ENCODE measurements around the gene AHNAK2.
"Not testable (repeated sequence)": the region's sequence is repeated elsewhere in the genome, so short reads cannot be mapped to it uniquely, and the experiment has no call there.

Gene AHNAK2

DNA sequence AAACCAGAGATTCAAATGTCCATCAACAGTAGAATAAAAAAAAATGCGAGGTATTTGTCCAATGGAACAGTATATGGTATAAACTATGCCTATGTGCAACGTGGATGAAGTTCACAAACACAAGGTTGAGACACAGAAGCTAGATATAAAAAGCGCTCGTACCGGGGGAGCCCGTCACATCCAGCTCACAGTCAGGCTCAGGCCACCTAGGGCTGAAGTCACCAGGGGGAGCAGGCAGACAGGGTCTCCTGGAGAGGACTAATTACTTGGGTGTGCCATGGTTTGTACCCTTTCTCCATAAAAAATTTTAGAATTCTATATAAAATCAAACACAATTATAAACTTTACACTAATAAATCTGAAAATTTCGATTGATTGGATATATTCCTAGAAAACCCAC, 13.6 kb downstream of the AHNAK2 start:
- no peak overlapping the region for H3K4me3 Mint-ChIP-seq
- DNase-seq (no peak), ATAC-seq (no peak)
- H3K27ac Mint-ChIP-seq = no peak overlapping the region
- no peaks in the 10 kb centered on the region for H3K36me3 Mint-ChIP-seq (ENCODE audit: low read depth)
- peaks cover 16% of the 10 kb centered on the region for H3K27me3 Mint-ChIP-seq
- no peaks in the 10 kb centered on the region for H3K4me1 Mint-ChIP-seq
- H3K9me3 Mint-ChIP-seq = no peaks in the 10 kb centered on the region

DNA sequence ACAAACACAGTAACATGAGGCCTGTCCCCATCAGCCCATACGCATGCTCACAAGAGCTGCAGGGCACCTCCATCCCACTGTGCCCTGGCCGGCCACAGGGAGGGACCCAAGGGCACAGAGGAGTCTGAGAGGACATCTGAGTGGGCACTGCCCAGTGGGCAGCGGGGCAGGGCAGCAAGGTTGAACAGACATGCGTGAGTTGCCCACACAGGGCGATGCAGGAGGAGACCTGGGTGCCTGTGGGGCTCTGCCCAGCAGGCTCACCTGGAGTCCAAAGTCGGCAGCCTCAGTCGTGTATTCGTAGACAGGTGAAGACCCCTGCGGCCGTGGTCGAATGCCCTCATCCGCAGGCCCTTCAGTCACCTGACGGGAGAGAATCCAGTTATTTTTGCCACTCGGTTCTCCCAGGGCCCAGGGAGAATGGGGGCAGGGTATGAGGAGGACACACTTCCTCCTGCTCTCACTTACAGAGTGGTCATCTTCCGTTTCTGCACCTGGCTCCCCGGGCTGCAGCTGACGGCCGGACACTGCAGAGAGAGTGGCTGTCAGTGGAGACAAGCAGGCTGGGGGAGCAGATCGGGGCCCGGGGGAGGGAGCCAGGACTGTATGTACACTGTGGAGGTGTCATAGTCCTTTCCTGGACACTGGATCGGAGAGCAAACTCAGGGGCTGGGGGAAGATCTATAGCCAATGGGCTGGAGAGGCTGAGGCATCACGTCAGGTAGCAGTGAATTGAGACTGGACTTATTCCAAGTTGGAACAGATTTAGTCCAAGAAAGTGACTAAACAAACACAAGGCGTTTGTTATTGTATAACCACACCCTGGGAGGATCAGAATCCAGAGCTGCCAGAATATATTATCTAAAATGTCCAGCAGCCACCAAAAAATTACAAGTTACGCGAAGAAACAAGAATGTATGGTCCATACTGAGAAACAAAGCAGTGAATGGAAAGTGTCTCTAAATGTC, 20.7 kb downstream of the AHNAK2 start:
- Mint-ChIP-seq H3K27ac (no peak overlapping the region), H3K4me1 (no peaks in the 10 kb centered on the region), H3K27me3 (peaks cover 9% of the 10 kb centered on the region), H3K4me3 (no peak overlapping the region), H3K36me3 (ENCODE audit: low read depth) (no peaks in the 10 kb centered on the region), H3K9me3 (no peaks in the 10 kb centered on the region)
- ATAC-seq (no peak), DNase-seq (no peak)

DNA sequence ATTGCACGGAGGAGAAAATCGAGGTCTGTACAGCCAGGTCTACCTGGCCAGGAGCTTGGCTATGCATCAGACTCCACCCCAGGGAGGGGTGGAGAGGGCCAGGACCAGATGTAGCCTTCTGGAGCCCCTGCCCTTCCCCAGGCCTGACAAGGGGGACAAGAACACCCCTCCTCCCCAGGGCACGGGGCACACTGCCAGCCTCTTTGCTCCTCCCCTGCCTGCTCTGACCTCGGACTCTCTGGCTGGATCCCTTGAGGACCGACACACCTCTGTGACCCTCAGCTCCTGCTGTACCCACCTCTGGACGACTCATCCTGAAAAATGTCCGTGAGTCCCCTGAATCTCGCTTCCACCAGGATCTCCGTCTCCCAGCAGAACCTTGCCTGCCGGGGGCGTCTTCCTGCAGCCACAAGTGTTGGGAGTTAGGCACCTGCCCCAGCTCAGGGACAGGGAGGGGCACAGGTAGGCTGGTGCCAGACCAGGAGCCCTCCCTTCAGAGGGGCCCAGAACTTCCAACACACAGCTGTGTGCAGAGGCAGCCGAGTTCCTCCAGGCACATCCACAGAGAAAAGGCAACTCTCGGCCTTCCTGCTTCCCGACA, 21.8 kb downstream of the AHNAK2 start:
- ATAC-seq = no peak
- H3K4me3 Mint-ChIP-seq = no peak overlapping the region
- no peaks in the 10 kb centered on the region for H3K36me3 Mint-ChIP-seq (ENCODE audit: low read depth)

DNA sequence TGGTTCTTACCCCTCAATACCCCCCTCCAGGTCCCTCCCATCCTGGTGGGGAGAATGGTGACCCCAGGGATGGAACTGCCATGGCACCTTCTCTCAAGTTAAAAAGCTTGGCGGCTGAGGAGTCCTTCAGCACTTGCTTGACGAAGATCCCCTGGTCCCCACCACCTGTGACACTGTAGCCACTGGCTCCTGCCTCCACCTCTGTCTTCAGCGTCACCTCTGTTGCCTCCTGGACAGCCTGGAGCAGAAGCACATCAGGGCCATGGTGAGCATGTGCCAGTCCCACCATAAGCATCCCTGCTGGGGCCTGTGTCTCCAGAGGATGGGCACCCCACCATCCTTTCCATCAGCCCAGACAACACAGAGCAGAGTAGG, 22.8 kb downstream of the AHNAK2 start:
- Mint-ChIP-seq H3K27ac (no peak overlapping the region), H3K4me3 (no peak overlapping the region), H3K27me3 (peaks cover 9% of the 10 kb centered on the region)

More for the DNA sequence above, 21.8 kb downstream of the AHNAK2 start:
- H3K27me3 Mint-ChIP-seq = peaks cover 9% of the 10 kb centered on the region
- H3K4me1 Mint-ChIP-seq = no peaks in the 10 kb centered on the region
- no peaks in the 10 kb centered on the region for H3K9me3 Mint-ChIP-seq
- no peak for DNase-seq
- H3K27ac Mint-ChIP-seq = no peak overlapping the region

DNA sequence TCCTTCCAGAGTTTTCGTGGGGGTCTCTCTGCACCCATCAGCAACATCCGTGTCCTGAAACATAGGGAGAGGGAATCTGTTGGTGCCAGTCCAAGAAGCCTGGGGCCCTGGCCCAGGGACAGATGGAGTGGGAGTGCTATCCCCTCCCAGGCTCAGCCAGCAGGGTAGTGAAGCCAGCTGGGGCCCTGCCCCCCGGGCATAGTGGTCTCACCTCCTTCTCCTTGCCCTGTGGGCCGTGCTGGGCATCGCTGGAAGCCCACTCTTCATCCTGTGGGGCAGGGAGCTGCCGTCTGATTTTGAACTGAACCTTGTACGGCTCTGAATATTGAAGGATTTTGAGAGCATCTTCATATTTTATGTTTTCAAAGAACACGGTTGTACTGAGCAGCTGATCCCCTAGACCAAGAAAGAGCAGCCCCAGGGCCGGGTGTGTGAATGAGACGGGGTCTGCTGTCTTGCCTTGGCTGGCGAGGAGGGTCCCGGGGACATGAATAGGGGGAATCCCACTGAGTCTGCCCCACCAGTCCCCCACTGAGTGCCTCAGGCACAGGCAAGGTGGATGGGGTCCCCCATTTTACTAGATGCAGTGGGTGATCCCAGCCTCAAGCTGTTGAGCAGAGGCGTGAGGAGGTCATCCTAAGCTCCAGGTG, 23.3 kb downstream of the AHNAK2 start:
- ATAC-seq (no peak), DNase-seq (no peak)
- H3K4me1 Mint-ChIP-seq = no peaks in the 10 kb centered on the region
- H3K27ac Mint-ChIP-seq = no peak overlapping the region
- H3K27me3 Mint-ChIP-seq = peaks cover 9% of the 10 kb centered on the region
- no peaks in the 10 kb centered on the region for H3K36me3 Mint-ChIP-seq (ENCODE audit: low read depth)
- no peak overlapping the region for H3K4me3 Mint-ChIP-seq
- no peaks in the 10 kb centered on the region for H3K9me3 Mint-ChIP-seq

More for the DNA sequence above, 22.8 kb downstream of the AHNAK2 start:
- DNase-seq = no peak
- Mint-ChIP-seq H3K36me3 (ENCODE audit: low read depth) (no peaks in the 10 kb centered on the region), H3K4me1 (no peaks in the 10 kb centered on the region), H3K9me3 (no peaks in the 10 kb centered on the region)
- no peak for ATAC-seq

DNA sequence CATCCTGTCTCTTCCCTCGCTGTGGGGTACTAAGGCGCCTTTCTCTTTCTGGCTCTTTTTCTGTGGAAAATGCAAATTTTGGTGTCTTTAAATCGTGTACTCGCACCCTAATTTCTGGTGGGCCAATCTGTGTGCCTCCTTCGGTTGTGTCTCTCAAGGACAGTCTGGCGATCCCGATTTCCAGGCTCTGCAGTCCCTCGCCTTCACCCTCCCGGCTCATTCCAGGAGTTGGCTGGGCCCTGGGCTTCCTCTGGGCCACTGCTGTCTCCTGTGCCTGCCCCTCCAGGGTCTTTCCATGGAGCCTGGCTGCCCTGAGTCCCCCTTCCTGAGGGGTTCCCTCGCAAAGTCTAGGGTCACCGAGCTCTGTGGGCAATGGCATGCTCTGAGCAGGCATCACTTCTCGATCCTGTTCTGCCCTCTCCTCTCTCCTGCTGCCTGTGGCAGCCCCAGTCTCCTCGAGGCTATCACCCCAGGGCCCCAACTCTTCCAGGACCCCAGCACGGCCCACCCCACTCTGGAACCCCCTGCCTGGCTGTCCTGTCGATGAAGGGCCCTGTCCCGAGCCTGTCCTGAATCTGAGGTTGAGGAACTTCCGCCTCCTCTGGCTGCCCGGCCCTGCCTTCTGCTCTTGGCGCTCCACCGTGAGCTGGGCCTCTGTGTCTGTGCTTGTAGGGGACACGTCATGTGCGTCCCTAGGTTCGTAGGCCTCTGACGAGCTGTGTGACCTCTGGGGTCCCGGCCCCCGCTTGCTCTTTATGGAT, 24.1 kb downstream of the AHNAK2 start:
- DNase-seq (no peak), ATAC-seq (no peak)
- Mint-ChIP-seq H3K9me3 (no peaks in the 10 kb centered on the region), H3K27me3 (peaks cover 9% of the 10 kb centered on the region), H3K4me1 (no peaks in the 10 kb centered on the region), H3K36me3 (ENCODE audit: low read depth) (no peaks in the 10 kb centered on the region), H3K4me3 (no peak overlapping the region), H3K27ac (no peak overlapping the region)

DNA sequence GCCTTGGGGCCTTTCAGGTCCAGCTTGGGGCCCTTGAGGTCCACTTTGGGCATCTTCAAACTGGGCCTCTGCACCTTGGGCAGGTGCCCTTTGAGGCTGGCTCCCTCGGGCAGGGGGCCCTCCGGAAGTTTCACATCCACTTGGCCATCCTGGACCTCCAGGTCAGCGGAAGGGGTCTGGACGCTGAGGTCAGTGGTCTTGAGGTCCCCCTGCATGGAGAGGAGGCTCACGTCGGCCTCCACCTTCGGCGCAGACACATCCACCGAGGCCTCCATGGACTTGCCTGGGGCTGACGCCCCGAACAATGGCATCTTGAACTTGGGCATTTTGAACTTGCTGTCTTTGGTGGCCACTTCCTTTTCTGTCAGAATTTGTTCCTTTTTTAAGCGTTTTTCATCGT, 25.1 kb downstream of the AHNAK2 start:
- no peak overlapping the region for H3K4me3 Mint-ChIP-seq
- no peaks in the 10 kb centered on the region for H3K36me3 Mint-ChIP-seq (ENCODE audit: low read depth)
- no peaks in the 10 kb centered on the region for H3K4me1 Mint-ChIP-seq
- peaks cover 9% of the 10 kb centered on the region for H3K27me3 Mint-ChIP-seq
- H3K9me3 Mint-ChIP-seq = no peaks in the 10 kb centered on the region
- H3K27ac Mint-ChIP-seq = no peak overlapping the region
- DNase-seq (no peak), ATAC-seq (no peak)

DNA sequence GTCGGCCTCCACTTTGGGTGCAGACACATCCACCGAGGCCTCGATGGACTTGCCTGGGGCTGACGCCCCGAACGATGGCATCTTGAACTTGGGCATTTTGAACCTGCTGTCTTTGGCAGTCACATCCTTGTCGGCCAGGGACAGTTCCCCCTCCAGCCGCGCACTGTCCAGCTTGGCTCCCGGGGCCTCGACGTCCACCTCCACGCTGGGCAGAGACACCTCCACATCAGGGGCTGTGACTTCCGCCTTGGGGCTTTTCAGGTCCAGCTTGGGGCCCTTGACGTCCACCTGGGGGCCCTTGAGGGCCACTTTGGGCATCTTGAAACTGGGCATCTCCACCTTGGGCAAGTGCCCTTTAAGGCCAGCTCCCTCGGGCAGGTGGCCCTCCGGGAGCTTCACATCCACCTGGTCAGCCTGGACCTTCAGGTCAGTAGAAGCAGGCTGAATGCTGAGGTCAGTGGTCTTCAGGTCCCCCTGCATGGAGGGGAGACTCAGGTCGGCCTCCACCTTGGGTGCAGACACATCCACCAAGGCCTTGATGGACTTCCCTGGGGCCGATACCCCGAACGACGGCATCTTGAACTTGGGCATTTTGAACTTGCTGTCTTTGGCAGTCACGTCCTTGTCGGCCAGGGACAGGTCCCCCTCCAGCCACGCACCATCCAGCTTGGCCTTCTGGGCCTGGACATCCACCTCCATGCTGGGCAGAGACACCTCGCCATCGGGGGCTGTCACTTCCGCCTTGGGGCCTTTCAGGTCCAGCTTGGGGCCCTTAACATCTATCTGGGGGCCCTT, 26.1 kb downstream of the AHNAK2 start:
- not testable (repeated sequence) for H3K4me1 Mint-ChIP-seq; DNase-seq; H3K9me3 Mint-ChIP-seq; H3K36me3 Mint-ChIP-seq (ENCODE audit: low read depth); H3K4me3 Mint-ChIP-seq; ATAC-seq; H3K27ac Mint-ChIP-seq; H3K27me3 Mint-ChIP-seq

DNA sequence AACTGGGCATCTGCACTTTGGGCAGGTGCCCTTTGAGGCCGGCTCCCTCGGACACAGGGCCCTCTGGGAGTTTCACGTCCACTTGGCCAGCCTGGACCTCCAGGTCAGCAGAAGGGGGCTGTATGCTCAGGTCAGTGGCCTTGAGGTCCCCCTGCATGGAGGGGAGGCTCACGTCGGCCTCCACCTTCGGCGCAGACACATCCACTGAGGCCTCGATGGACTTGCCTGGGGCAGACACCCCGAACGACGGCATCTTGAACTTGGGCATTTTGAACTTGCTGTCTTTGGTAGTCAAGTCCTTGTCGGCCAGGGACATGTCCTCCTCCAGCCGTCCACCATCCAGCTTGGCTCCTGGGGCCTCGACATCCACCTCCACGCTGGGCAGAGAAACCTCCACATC, 27.5 kb downstream of the AHNAK2 start:
- not testable (repeated sequence) for H3K4me3 Mint-ChIP-seq; H3K4me1 Mint-ChIP-seq; H3K9me3 Mint-ChIP-seq; ATAC-seq; DNase-seq; H3K27me3 Mint-ChIP-seq; H3K36me3 Mint-ChIP-seq (ENCODE audit: low read depth); H3K27ac Mint-ChIP-seq

DNA sequence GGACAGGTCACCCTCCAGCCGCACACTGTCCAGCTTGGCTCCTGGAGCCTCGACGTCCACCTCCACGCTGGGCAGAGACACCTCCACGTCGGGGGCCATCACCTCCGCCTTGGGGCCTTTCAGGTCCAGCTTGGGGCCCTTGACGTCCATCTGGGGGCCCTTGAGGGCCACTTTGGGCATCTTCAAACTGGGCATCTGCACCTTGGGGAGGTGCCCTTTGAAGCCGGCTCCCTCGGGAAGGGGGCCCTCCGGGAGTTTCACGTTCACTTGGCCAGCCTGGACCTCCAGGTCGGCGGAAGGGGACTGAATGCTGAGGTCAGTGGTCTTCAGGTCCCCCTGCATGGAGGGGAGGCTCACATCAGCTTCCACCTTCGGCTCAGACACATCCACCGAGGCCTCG, 28.2 kb downstream of the AHNAK2 start:
- no peaks in the 10 kb centered on the region for H3K9me3 Mint-ChIP-seq
- no peaks in the 10 kb centered on the region for H3K36me3 Mint-ChIP-seq (ENCODE audit: low read depth)
- ATAC-seq (no peak), DNase-seq (no peak)
- no peaks in the 10 kb centered on the region for H3K27me3 Mint-ChIP-seq
- no peaks in the 10 kb centered on the region for H3K4me1 Mint-ChIP-seq
- no peak overlapping the region for H3K27ac Mint-ChIP-seq
- H3K4me3 Mint-ChIP-seq = no peak overlapping the region

DNA sequence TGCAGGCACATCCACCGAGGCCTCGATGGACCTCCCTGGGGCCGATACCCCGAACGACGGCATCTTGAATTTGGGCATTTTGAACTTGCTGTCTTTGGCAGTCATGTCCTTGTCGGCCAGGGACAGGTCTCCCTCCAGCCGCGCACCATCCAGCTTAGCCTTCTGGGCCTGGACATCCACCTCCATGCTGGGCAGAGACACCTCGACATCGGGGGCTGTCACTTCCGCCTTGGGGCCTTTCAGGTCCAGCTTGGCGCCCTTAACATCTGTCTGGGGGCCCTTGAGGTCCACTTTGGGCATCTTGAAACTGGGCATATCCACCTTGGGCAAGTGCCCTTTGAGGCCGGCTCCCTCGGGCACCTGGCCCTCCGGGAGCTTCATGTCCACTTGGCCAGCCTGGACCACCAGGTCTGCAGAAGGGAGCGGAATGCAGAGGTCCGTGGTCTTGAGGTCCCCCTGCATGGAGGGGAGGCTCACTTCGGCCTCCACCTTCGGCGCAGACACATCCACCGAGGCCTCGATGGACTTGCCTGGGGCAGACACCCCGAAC, 28.7 kb downstream of the AHNAK2 start:
- not testable (repeated sequence) for H3K4me3 Mint-ChIP-seq; H3K36me3 Mint-ChIP-seq (ENCODE audit: low read depth); ATAC-seq; DNase-seq; H3K27me3 Mint-ChIP-seq; H3K4me1 Mint-ChIP-seq; H3K27ac Mint-ChIP-seq; H3K9me3 Mint-ChIP-seq

DNA sequence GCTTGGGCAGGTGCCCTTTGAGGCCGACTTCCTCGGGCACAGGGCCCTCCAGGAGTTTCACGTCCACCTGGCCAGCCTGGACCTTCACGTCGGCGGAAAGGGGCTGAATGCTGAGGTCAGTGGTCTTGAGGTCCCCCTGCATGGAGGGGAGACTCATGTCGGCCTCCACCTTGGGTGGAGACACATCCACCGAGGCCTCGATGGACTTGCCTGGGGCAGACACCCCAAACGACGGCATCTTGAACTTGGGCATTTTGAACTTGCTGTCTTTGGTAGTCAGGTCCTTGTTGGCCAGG, 29.5 kb downstream of the AHNAK2 start:
- no peaks in the 10 kb centered on the region for H3K4me1 Mint-ChIP-seq

DNA sequence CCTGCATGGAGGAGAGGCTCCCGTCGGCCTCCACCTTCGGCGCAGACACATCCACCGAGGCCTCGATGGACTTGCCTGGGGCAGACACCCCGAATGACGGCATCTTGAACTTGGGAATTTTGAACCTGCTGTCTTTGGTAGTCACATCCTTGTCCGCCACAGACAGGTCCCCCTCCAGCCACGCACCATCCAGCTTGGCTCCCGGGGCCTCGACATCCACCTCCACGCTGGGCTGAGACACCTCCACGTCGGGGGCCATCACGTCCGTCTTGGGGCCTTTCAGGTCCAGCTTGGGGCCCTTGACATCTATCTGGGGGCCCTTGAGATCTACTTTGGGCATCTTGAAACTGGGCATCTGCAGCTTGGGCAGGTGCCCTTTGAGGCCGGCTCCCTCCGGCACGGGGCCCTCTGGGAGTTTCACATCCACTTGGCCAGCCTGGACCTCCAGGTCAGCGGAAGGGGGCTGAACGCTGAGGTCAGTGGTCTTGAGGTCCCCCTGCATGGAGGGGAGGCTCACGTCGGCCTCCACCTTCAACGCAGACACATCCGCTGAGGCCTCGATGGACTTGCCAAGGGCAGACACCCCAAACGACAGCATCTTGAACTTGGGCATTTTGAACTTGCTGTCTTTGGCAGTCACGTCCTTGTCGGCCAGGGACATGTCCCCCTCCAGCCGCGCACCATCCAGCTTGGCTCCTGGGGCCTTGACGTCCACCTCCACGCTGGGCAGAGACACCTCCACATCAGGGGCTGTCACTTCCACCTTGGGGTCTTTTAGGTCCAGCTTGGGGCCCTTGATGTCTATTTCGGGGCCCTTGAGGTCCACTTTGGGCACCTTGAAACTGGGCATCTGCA, 30.1 kb downstream of the AHNAK2 start:
- not testable (repeated sequence) for H3K27me3 Mint-ChIP-seq; H3K4me3 Mint-ChIP-seq; DNase-seq; H3K4me1 Mint-ChIP-seq; H3K27ac Mint-ChIP-seq; H3K9me3 Mint-ChIP-seq; ATAC-seq; H3K36me3 Mint-ChIP-seq (ENCODE audit: low read depth)

More for the DNA sequence above, 29.5 kb downstream of the AHNAK2 start:
- no peaks in the 10 kb centered on the region for H3K36me3 Mint-ChIP-seq (ENCODE audit: low read depth)
- H3K27me3 Mint-ChIP-seq = no peaks in the 10 kb centered on the region
- H3K4me3 Mint-ChIP-seq = no peak overlapping the region
- no peak for DNase-seq
- no peak overlapping the region for H3K27ac Mint-ChIP-seq
- H3K9me3 Mint-ChIP-seq = no peaks in the 10 kb centered on the region
- ATAC-seq = no peak
